Measurements from ENCODE around the gene IFI16.

GRCh38 chr1:159098596-159098995 is 88.9 kb downstream of the IFI16 start:
- TF ChIP-seq CTCF (IDR thresholded peaks at IDR 0.05; ENCODE audit: extremely low read depth in 1 of 2, insufficient read depth in 1 of 2, low read depth in 1 of 2, low read length in 2 of 2) (no peak), POLR2AphosphoS5 (IDR thresholded peaks at IDR 0.05; ENCODE audit: insufficient read depth, low read depth, low read length) (no peak), MAX (IDR thresholded peaks at IDR 0.05; ENCODE audit: insufficient read depth, insufficient read length) (no peak), EZH2 (IDR thresholded peaks at IDR 0.05; ENCODE audit: borderline replicate concordance, low read depth, low read length, severe bottlenecking) (no peak), POLR2A (IDR thresholded peaks at IDR 0.05; ENCODE audit: low read depth, low read length) (no peak), MYC (IDR thresholded peaks at IDR 0.05; ENCODE audit: low read depth, low read length) (no peak), JUN (IDR thresholded peaks at IDR 0.05; ENCODE audit: borderline replicate concordance, insufficient read depth, insufficient read length, low read depth) (no peak), FOS (IDR thresholded peaks at IDR 0.05; ENCODE audit: borderline replicate concordance, insufficient read depth, low read length) (no peak)

All from endothelial cell of umbilical vein (primary cell).